Stomach (tissue), 9 donors: Measurements from ENCODE around the gene ADD1. TPM values are rescaled to one million over a fixed set of nuclear protein-coding genes. Genes with fewer than 3 reads are reported as not detected.
A peak's percentile ranks its signal among the peaks of the same experiment; 100 is the strongest.

Source experiments
- DNase-seq, 2 donors: peaks; one replicate each; pipeline versions ENCODE4 v3.0.0 to v3.0.0-alpha.2; 2013 to 2019
- H3K27ac ChIP-seq, 5 donors: fragments of 200-600 bp in 4 of 5; sonication (generic) in 4 of 5; one replicate each; pipeline ENCODE4 v1.5.1; 2013 to 2019; ENCODE audit warnings: mild to moderate bottlenecking in 1 of 5, moderate library complexity in 1 of 5
- H3K27me3 ChIP-seq, 3 donors: fragments of 200-600 bp; sonication (generic); one replicate each; pipeline ENCODE4 v1.5.1; 2017 to 2019; ENCODE audit warnings: mixed run types in 1 of 3
- H3K36me3 ChIP-seq, 4 donors: fragments of 200-600 bp; sonication (generic); 1 replicate in 3 of 4; 2 replicates in 1 of 4; pipeline ENCODE4 v1.5.1; 2016 to 2019
- H3K4me1 ChIP-seq, 4 donors: fragments of 200-600 bp; sonication (generic); one replicate each; pipeline ENCODE4 v1.5.1; 2016 to 2019
- H3K4me3 ChIP-seq, 4 donors: fragments of 200-600 bp; sonication (generic) in 3 of 4; one replicate each; pipeline ENCODE4 v1.5.1; 2016 to 2019; ENCODE audit warnings: mild to moderate bottlenecking in 1 of 4
- H3K9me3 ChIP-seq, 4 donors: fragments of 200-600 bp; sonication (generic); one replicate each; pipeline ENCODE4 v1.5.1; 2016 to 2019
- EP300 ChIP-seq: sonication (generic); formaldehyde crosslinking; IDR thresholded peaks from one replicate; pipeline ENCODE4 v1.6.1; 2017; ENCODE audit warnings: antibody characterized with exemption
- POLR2A ChIP-seq, 4 donors: fragments of 450-650 bp; IDR thresholded peaks; one replicate each; pipeline ENCODE4 v1.6.1; 2016; ENCODE audit warnings: antibody characterized with exemption in 4 of 4, control low read depth in 2 of 4, mild to moderate bottlenecking in 1 of 4, moderate library complexity in 1 of 4
- POLR2AphosphoS5 ChIP-seq, 3 donors: sonication (generic); formaldehyde crosslinking; IDR thresholded peaks; one replicate each; pipeline ENCODE4 v1.6.1; 2016; ENCODE audit warnings: antibody characterized with exemption in 3 of 3
- WGBS, 5 donors: extraction: QIAGEN DNeasy Blood & Tissue Kit in 3 of 5; methylation state at CpG; one replicate each; pipeline versions ENCODE4 v1.1.5 to v1.1.7; 2013 to 2018; 5-methylcytosine and 5-hydroxymethylcytosine counted together
- intact Hi-C: fragments of 100-400 bp; cut with DNase I; formaldehyde crosslinking; loops from one replicate; pipeline ENCODE4 v1.15.1; 2023; ENCODE audit warnings: low total_unique reads
- polyA plus RNA-seq, 3 donors: library from polyadenylated mRNA; stranded (reverse); fragments of 200-250 nt; gene quantifications; one replicate each; pipeline ENCODE4 v1.2.3, GENCODE V29; 2013
- total RNA-seq, 5 donors: library from RNA; depleted of rRNA; stranded (reverse); fragments of >200 nt; gene quantifications; one replicate each; pipeline versions ENCODE4 v1.1.0 to v1.2.3, GENCODE V29; 2014 to 2016
- TF ChIP-seq, protein P1 (sequence below), 7 experiments: fragments of 450-650 bp in 4 of 7; fragments of 200-600 bp in 3 of 7; sonication (generic) in 3 of 7; IDR thresholded peaks; one replicate each; pipeline ENCODE4 v1.5.1; 2016 to 2019; ENCODE audit warnings: antibody characterized with exemption in 7 of 7, control low read depth in 2 of 7, mild to moderate bottlenecking in 1 of 7
- donor health status: healthy with polysubstance abuse.
- donor health status: Bipolar disorder and iron deficiency.
- donor health status: healthy.

ADD1 gene
- total and polyA plus RNA-seq, 8 donors = 103 to 1,174 (median 207) TPM

DNA sequence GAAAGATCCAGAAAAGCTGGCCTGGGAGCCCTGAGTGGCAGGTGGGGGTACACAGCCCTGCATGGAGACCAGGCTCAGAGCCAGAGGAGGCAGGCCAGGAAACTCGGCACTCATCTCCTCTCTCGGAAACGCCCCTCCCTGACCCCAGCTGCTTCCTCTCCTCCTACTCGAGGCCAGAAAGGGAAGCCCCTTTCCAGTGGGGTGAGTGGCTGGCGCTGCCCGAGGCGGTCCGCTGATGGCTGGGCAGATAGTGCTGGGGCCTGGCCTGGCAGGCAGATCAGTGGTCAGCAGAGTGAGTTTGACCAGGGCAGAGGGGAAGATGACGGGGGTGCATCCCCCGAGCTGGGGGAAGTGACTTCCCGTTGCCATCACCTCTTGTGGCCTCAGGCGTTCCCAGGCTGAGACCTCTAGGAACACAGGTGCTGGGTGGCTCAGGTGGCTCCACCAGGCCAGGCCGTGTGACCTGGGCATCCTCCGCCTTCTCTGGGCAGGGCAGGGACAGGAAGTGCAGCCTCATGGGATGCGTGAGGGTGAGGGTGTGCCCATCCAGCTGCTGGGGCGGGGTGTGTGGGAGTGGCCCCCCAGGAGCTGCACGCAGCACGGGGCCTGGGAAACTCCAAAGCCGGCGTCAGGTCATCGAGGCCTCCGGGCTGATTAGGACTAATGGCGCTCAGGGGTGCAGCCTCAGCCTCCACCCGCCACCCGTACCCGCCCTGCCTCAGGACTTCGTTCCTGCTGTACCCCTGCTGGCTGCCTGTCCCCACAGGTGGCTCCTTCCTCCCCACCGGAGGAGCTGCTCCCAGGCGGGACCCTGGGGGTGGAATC is 45.0 kb upstream of the ADD1 start:
- WGBS, 5 donors = 46 to 68% (median 59%) methylated on average over 5 to 29 of the region's 29 CpGs
- H3K9me3 ChIP-seq = no peaks in the 10 kb centered on the region
- H3K27me3 ChIP-seq = no peaks in the 10 kb centered on the region
- TF ChIP-seq POLR2A (IDR thresholded peaks at IDR 0.05) = no peak
- TF ChIP-seq POLR2AphosphoS5 (IDR thresholded peaks at IDR 0.05) = peak in 2 of 3 donors; percentile 8 to 58
- TF ChIP-seq, protein P1, sequence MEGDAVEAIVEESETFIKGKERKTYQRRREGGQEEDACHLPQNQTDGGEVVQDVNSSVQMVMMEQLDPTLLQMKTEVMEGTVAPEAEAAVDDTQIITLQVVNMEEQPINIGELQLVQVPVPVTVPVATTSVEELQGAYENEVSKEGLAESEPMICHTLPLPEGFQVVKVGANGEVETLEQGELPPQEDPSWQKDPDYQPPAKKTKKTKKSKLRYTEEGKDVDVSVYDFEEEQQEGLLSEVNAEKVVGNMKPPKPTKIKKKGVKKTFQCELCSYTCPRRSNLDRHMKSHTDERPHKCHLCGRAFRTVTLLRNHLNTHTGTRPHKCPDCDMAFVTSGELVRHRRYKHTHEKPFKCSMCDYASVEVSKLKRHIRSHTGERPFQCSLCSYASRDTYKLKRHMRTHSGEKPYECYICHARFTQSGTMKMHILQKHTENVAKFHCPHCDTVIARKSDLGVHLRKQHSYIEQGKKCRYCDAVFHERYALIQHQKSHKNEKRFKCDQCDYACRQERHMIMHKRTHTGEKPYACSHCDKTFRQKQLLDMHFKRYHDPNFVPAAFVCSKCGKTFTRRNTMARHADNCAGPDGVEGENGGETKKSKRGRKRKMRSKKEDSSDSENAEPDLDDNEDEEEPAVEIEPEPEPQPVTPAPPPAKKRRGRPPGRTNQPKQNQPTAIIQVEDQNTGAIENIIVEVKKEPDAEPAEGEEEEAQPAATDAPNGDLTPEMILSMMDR (IDR thresholded peaks at IDR 0.05) = no peak
- peak; percentile 73 to 89 for DNase-seq
- H3K4me1 ChIP-seq = peaks cover 79 to 97% (median 94%) of the 10 kb centered on the region in 4 donors
- intact Hi-C loops = no loop called here
- peak overlapping the region; percentile 67 to 92 (median 83) for H3K27ac ChIP-seq
- H3K36me3 ChIP-seq = no peaks in the 10 kb centered on the region
- peak overlapping the region in 2 of 4 donors; percentile 38 to 40 for H3K4me3 ChIP-seq

DNA sequence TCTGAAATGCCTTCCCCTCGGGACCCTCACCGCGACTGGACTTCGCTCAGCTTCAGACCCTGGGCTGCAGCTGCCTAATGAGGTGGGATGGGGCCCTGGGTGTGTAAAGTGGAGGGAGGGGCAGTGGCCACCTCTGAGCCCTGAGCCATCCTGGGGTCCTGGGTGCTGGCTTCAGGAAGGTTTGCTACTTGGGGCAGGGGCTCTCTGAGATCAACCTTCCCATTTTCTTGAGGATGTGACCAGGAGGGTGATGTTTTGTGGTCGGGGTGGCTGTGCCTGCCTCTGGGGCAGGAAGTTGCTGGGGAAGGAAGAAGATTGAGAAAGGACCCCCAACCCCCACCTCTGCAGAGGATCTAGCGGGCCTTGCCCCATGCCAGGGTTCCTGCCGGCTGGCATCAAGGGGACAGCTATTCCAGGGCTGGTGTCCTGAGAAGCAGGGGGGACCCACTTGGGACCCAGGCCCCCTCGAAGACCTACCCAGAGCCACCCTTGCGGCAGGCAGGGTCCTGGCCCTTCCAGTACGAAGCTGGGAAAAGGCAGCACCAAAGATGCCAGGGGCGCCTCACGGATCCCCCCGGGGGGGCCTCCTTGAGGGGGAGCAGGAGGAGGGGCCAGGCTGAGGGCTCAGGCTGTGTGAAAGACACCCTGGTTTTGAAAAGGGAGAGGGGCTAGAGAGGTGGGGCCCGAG is 44.3 kb upstream of the ADD1 start:
- no peaks in the 10 kb centered on the region for H3K27me3 ChIP-seq
- no peaks in the 10 kb centered on the region for H3K36me3 ChIP-seq
- TF ChIP-seq POLR2A (IDR thresholded peaks at IDR 0.05) = no peak
- TF ChIP-seq, protein P1 (IDR thresholded peaks at IDR 0.05) = no peak
- TF ChIP-seq EP300 = no peak
- TF ChIP-seq POLR2AphosphoS5 (IDR thresholded peaks at IDR 0.05) = no peak
- no peaks in the 10 kb centered on the region for H3K9me3 ChIP-seq
- H3K27ac ChIP-seq = peak overlapping the region; percentile 67 to 92 (median 83)
- H3K4me1 ChIP-seq = peaks cover 76 to 97% (median 94%) of the 10 kb centered on the region in 4 donors
- peak overlapping the region; percentile 2 to 40 (median 28) for H3K4me3 ChIP-seq
- DNase-seq = peak; percentile 21 to 25
- intact Hi-C loops = no loop called here
- 65 to 85% (median 78%) methylated on average over 12 to 14 of the region's 14 CpGs for WGBS, 5 donors

DNA sequence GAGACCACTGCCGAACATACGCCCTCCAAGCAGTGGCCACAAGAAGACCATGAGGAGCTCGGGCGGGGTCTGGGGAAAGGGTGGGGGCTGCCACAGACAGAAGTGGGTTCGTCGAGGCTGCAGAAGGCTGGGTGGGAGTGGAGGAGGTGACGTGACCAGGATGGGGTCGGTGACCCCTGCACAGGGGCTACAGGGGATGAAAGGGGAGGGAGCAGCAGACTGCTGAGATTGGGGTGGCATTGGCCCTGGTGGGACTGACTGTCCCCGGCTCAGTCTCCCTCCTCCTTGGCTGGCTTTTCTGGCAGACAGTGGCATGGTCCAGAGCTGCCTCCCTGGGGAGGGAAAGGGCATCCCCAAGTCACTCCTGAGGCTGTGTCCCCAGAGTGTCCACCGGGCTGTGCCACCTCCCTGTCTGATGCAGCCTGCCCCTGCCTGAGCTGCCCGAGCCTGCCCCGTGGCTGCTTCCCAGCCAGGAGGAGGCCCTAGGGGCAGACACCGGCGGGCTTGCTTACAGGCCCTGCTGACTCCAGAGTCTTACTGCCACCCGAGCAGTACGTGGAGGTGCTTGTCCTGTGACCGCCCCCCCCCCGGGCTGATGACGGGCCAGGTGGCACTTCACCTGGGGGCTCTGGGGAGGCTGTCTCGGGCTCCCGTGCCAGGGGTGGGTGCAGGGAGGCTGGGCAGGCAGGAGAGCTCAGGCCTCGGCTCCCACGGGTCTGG is 43.5 kb upstream of the ADD1 start:
- Histone ChIP-seq H3K27ac (peak overlapping the region; percentile 64 to 92 (median 83)), H3K9me3 (no peaks in the 10 kb centered on the region), H3K4me1 (peaks cover 76 to 97% (median 94%) of the 10 kb centered on the region in 4 donors), H3K27me3 (no peaks in the 10 kb centered on the region), H3K4me3 (peak overlapping the region; percentile 2 to 40 (median 28)), H3K36me3 (no peaks in the 10 kb centered on the region)
- whole genome bisulfite sequencing, 5 donors = 69 to 81% (median 74%) methylated on average over 13 to 23 of the region's 23 CpGs
- DNase-seq = peak in 1 of 2 donors; percentile 52
- intact Hi-C loops = no loop called here
- TF ChIP-seq, protein P1 (IDR thresholded peaks at IDR 0.05) = no peak
- TF ChIP-seq POLR2A (IDR thresholded peaks at IDR 0.05) = no peak
- no peak for TF ChIP-seq POLR2AphosphoS5 (IDR thresholded peaks at IDR 0.05)
- no peak for TF ChIP-seq EP300
